GM19023 (cell line): ENCODE data around the gene MACROD2.
"Not testable (repeated sequence)": the region's sequence is repeated elsewhere in the genome, so short reads cannot be mapped to it uniquely, and the experiment has no call there.

Experiments used
- ATAC-seq: cut with Tn5 transposase; IDR thresholded peaks from one replicate; pipeline ENCODE4 v1.9.1; 2021; ENCODE audit warnings: mild to moderate bottlenecking, moderate library complexity; ENCODE audit not compliant: unreplicated experiment

MACROD2 gene

DNA sequence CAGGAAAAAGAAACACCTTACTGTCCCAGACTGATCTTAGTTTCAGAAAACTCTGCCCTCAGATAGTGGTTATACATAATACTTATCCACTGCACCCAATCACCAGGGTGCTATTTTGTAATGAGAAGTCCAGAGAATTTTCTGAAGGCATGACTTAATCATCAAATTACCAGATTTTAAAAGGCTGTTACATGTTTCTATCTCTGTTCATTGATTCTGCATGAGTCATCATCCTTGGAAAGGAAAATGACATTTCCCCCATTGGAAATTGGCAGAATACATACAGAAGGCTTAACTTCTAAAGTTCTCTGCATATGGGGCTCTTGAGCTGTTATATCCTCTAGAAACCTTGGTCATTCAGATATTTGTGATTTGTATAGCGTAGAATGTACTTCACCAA lies 930.0 kb downstream of the MACROD2 start:
- no peak for ATAC-seq

DNA sequence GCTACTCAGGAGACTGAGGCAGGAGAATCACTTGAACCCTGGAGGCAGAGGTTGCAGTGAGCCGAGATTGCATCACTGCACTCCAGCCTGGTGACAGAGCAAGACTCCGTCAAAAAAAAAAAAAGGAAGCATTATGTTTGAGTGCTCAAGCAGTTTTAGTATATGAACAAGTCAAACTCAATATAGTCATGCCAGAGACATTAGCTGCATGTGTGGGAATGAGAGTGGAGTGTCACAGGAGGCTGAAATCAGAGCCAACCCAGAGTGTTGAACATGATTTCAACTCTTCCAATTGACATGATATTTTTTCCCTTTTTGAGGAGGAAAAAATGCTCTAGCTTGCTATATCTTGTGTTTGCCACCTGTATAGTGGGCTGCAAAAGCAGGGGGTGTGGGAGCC lies 931.1 kb downstream of the MACROD2 start:
- ATAC-seq, result not testable (repeated sequence)

DNA sequence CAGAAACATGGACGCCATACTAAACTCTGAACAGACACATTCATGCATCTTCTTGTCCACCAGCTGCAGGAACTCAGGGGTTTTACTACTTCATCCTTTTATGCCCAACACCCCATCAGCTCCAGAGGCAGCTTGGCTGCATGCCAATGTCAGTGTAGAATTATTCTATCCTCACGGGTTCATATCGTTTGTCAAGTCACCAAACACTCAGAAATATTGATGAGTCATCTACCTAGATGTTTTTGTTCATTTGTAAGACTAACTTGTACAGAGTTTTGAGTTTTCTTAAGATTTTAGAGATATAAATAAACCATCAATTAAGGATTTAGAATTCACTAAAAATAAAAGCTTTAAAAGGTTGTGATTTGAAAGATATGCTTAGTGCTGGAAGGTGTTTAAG lies 932.8 kb downstream of the MACROD2 start:
- ATAC-seq, result no peak

DNA sequence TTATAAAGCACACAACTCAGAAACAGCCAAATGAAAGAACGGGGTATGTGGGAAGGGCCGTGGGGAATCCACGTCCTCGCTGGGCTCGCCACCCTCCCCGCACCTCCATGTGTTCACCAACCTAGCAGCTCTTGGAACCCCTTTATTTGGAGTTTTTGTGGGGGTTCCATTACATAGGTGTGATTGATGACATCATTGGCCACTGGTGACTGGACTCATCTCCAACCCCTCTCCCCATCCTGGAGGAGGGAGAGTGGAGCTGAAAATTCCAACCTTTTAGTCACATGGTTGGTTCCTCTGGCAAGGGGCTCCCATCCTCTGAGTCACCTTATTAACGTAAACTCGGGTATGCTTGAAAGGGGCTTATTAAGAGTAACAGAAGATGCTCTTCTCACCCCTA lies 934.1 kb downstream of the MACROD2 start:
- no peak for ATAC-seq

DNA sequence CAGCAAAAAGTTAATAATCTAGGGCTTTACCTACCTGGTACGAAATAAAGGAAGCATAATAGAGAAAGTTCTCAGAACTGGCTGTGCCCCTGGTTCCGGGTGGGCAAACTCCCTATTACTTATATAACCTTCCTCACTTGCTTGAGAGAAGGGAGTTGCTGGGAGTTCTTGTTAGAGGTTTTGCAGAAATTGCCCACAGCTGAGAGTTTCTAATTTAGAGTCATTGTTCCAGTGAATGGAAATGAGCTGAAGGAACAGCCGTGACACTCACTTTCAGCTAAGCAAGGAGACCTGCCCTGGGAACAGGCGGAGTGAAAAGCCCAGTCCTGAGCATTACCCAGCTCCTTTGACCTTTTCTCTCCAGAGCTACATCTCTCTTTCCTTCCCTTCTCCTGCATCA lies 936.7 kb downstream of the MACROD2 start:
- no peak for ATAC-seq

DNA sequence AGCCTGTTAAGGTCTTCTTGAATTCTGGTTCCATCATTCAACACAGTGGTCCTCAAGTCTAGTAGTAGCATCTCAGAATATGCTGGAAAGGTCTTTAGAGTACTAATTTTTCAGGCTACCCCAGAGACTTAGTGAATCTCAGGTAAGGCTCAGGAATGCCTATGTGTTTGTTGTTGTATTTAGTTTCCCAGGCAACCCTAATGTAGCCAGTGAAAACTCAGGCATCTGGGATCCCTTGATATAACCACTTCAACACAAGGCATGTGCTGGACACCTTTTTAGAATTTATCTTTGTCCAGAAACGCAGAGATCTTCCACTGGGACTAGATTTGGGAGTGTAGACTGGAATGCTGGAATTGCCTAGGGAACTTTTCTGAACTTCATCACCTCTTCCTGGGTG lies 940.0 kb downstream of the MACROD2 start:
- no peak for ATAC-seq

DNA sequence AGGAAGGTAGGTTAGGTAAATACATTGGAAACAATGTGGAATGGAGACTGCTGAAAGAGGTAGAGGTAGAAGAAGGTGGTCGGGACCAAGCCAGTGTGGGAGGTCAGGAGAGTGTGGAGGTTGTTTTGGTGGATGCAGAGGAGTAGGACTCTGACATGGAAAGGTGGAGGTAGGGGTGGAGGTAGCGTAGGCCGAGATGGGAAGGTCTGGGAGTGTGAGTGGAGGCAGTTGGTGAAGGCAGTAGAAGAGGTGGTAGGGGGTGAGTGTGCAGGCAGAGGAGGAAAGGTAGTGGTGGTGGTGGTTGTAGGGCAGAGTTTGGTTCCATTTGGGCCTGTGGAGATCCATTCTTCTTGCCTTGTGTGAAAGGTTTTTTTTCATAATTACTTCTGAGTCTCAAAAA lies 941.7 kb downstream of the MACROD2 start:
- ATAC-seq, result no peak

DNA sequence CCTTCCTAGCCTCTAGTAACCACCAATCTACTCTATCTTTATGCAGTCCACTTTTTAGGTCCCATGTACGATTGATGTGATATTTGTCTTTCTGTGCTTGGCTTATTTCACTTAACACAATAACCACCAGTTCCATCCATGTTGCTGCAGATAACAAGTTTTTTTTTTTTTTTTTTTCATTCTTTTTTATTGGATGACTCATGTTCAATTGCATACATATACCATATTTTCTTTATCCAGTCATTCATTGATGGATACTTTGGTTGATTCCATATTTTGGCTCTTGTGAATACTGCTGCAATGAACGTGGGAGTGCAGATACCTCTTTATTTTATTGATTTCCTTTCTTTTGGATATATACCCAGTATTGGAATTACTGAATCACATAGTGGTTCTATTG lies 942.5 kb downstream of the MACROD2 start:
- ATAC-seq, result no peak

DNA sequence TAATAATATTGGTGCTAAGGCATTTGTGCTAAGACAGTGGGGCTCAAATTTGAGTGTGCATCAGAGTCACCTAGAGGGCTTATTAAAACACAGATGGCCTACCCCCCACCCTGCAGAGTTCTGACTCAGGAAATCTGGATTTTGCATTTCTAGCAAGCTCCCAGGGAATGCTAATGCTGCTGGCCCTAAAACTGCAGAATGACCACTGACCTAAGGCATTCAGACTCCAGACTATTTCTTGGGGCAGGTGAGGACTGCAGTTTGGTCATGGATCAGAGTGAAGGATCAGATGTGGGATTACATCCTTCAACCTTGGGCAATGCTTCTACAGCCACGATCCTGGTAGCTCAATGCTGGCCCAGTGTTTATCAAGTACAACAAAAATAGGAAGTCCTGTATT lies 952.2 kb downstream of the MACROD2 start:
- no peak for ATAC-seq

DNA sequence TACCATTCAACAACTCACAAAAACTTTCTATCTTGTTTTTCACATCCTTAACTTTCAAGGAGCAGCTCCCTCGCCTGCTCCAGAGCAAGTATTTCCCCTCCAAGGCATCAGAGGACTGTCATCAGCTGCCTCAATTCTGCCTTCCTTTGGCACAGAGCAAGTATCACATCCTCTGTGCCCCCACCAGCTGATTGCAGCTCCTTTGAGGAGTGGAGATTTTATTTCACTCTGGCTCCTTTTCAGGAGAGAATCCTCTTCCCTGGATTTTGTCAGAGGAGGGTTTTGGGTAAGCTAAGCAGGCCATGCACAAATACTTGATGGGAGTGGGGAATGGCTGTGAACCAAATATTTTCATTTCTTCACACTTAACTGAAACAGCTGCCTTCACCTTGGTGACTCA lies 952.6 kb downstream of the MACROD2 start:
- no peak for ATAC-seq

DNA sequence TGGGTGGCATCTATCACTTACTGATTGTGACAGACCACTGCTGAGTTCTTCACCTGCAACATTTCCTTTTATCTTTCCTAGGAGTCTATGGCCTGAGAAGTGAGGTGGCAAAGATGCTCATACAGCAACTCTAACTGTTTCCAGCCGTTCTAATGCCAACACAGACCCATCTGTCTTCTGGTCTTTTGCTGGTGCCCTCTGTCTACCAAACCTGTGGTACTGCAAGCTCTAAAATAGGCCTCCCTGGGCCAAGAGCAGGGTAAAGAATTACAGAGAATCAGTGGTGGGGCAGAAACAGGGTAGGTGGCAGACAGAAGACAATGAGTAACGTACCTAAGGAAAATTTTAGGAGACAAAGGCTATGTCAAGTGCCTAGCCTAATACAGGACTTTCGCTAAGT lies 953.1 kb downstream of the MACROD2 start:
- ATAC-seq, result no peak

DNA sequence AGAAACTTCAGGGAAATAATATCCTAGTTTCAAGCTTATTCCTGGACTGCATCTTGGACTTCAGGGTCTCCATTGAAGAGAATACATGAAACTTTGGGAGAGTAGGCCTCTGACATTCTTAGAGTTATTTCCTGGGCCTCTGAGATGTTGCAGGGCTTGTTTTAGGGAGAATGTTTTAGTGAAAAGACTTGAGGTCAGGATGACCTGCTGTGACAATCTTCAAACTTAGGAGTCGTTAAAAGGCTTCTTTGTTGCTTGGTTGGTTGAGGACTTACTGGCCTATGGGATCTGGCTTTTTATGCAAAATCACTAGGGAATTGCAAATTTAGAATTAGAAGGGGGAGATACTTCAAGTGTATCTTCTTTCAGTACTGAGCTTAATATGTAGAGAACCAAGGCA lies 955.3 kb downstream of the MACROD2 start:
- peak; percentile 14 for ATAC-seq

DNA sequence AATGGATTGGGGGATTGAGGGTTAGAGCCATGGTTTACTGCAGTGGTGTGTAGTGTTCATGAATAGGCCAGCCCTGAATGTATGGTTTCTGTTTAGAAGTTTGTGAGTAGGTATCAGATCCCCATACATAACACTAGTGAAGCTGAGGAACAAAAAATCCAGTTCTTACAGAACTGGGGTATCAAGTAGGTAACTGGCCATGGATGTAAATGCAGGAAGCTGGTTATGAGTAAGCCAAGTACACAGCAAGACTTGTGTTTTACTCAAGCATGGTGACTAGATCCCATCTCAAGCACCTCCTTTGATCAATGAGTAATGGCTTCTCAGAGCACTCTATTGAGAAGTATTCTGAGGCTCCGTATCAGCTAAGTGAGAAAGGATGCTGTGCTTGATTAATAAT lies 955.8 kb downstream of the MACROD2 start:
- ATAC-seq, result peak; percentile 61

DNA sequence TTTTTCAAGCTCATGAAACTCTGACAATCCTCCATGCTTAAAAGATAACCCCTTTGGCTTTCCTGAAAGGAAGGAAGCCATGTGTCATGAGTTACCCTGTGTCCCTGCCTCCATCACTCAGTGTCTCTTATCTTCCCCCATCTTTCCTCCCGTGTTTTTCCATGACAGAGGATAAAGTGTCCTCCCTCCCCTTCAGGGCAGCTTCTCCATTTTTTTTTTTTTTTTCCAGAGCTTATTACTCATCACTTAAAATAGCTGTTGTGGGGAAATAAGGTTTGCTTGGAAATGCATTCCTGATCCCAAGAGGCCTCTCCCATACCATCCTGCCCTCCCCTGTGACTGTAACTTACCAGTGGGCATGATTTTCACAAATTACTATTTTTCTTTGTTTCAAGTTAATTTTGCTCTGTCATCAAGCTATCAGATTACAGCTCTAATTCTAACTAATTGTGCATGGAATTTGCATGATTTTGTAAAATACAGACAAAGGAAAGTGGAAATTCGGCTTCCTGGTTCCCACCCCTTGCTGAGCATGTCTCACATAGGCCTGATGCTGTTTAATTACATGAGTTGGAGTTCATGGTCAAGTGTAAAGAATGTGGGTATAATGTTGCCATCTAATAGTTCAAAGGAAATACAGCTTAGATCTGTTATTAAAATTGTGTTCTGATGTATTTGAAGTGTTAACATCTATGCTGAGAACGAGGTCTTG lies 956.5 kb downstream of the MACROD2 start:
- no peak for ATAC-seq

DNA sequence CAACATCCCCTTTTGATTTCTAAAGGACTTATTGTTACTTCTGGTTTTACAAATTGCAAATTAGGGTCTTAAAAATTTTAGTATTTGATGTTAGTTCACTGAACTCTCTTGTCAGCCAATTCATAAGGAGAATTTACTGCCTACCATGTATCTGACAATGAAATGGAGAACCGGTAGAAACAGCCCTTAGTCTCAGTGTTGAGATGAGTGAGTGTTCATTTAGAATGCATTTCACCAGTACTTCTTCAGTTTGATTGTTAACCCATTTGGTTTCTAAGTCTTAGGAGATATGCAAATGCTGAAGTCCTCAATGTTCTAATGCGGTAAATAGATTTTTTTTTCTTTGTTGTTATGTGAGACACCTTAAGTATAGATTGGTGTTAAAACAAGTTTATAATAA lies 958.4 kb downstream of the MACROD2 start:
- ATAC-seq, result no peak

DNA sequence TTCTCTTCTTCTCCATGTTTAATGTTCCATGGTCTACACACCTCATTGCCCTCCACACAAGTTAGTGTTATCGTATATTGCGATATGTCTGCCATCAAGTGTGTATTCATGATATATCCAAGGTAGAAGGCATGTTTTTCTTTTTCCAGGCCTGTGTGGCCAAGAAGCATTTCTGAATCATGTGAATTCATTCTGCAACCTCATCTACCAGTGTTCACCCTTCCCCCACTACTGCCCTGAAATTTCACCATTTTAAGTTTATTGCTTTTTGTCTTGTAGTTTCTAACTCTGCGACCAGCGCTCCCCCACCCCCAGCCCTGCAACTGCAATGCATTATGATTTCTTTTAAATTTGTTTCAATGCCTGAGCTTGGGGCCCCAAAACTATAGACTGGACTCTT lies 960.1 kb downstream of the MACROD2 start:
- ATAC-seq, result no peak

DNA sequence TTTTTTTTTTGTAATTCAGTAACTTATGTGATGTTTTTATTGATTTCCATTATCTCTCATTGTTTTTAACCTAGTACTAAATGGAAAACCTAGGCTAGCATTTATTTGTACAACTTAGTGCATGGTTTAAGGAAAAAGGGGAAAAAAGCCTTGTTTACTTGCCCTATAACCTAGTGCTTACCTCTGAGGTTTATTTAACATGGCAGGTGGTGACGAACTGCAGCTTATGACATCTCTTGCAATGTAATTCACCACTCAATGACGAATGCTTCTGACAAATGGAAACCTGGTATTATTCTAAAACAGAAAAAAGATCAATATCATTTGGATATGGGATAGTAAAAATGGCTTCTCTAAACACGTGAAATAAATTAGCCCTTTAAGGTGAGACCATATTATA lies 960.7 kb downstream of the MACROD2 start:
- ATAC-seq, result no peak

DNA sequence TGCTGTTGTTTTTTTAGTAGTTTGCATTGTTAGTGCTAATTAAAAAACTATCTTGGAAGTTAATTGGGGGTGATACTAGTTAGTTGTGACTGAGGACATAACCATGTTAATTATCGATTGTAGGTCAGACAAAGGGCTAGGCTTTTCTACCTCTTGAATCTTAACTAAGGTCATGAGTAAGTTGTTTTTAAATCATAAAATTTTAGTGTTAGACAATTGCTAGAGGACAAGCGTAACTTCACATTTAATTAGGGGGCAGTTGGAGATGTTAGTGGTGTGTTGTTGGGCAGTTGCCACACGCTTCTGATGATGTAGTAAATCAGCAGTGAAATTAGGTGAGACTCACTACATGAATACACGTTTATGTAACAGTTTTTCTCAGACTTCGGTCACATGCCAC lies 961.2 kb downstream of the MACROD2 start:
- ATAC-seq, result no peak

DNA sequence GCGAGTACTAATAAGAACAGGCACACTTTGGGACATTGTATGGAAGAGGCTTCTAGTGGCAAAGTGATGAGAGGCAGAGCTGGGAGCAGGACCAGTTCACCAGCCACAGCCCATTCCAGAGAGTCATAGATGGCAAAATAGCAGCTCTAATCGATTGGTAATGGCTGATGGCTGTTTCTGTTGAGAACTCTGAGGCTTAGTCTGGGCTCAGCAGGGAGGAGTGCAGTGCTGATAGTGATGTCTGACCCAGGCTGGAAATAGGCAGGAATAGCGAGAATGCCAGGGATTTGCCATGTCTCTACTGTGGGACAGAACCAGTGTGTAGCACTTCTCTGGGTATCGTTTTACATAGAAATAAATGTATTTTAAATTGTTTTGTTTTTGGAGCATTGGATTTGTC lies 962.1 kb downstream of the MACROD2 start:
- no peak for ATAC-seq

DNA sequence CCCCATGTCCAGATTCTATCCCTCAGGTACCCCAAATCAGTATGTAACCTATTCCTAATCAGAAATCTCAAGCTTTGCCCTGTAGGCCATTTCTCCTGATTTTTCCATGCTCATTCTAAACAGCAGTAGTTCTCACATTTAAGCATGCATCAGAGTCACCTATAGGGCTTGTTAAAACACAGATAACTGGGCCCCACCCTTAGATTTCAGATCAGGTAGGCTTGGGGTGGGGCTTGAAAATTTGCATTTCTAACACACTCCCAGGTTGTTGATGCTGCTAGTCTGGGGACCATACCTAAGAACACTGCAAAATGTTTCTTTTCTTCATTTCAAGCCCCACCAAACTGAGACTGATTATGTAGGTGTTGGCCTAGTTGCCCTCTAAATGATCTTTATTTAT lies 963.3 kb downstream of the MACROD2 start:
- ATAC-seq, result no peak

DNA sequence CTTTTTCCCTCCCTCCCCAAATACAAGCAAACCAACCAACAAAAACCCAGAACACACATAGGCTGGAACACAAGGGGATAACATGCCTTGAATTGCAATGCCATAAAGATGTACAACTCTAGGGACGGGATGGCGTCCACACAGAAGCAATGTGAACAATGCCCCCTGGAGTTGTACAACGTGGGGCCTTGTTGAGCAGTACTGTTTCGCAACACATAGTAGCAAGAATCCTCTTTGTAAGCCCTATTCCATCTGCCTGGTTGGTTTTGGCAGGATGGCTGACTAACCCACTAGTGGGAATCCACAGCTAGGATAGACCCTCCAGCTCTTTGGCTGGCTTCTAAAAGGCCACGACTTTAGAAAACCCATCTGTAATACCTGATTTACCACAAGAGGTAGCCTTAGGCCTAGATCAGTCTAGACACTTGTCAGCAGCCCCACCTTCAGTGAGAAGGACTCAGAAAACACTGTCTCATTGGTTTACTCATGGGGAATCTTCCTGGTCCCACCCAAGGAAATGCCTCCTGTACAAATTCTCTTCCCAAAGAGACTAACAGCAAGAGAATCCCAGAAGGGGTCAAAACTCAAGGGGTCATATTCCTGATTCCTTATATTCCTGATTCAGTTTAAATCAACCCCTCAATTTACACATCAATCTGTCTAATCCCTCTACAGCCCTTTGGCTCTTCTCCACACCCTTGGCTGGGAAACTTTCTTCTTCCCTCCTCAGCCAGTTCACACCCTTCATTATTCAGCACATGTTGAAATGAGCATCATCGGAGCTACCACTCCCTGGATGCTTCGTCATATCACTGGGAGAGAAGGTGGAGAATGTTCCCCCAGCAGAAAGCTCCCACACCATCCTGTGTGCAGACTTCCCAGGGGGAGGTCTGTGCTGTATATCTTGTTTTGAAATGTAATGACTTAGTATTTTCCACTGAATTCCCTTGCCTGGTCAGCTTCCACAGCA lies 964.5 kb downstream of the MACROD2 start:
- no peak for ATAC-seq

DNA sequence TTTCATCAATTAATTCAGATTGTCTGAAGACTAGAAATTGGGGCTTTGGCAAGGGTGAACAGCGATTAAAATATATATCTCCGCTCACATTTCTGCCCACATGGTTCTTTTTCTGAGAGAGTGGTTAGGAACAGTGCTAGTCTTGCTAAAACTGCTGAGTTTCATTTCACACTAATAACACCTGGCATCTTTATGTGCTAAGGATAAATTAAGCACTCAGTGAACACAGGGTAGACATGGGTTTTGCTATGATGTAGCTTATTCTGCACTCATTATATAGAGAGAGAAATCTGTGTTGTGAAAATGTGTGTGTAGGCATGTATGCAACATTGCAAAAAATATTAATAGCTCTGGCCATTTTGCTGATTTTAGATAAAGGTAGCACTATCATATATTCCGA lies 965.5 kb downstream of the MACROD2 start:
- ATAC-seq, result no peak
